ENCODE results near the gene DMRT1.

The DMRT1 gene

GRCh38 chr9:917730-918129, 76.2 kb downstream of the DMRT1 start:
- no peak for DNase-seq (ENCODE audit: insufficient read length, low spot score)
- no peak for FAIRE-seq

GRCh38 chr9:920927-921326, 79.4 kb downstream of the DMRT1 start:
- no peak for FAIRE-seq

GRCh38 chr9:922171-922570, 80.7 kb downstream of the DMRT1 start:
- FAIRE-seq = no peak
- DNase-seq (ENCODE audit: insufficient read length, low spot score) = no peak

More at GRCh38 chr9:920927-921326, 79.4 kb downstream of the DMRT1 start:
- no peak for DNase-seq (ENCODE audit: insufficient read length, low spot score)

GRCh38 chr9:922731-923130, 81.2 kb downstream of the DMRT1 start:
- FAIRE-seq = no peak
- DNase-seq (ENCODE audit: insufficient read length, low spot score) = no peak

GRCh38 chr9:926976-927375, 85.5 kb downstream of the DMRT1 start:
- DNase-seq (ENCODE audit: insufficient read length, low spot score) (no peak), FAIRE-seq (no peak)

- no peak for FAIRE-seq
- peak; percentile 33 for DNase-seq (ENCODE audit: insufficient read length, low spot score)
Observed at GRCh38 chr9:928363-929042, 87.0 kb downstream of the DMRT1 start.

GRCh38 chr9:929719-930118, 88.2 kb downstream of the DMRT1 start:
- DNase-seq (ENCODE audit: insufficient read length, low spot score) = no peak
- FAIRE-seq = no peak

GRCh38 chr9:933356-933755, 91.9 kb downstream of the DMRT1 start:
- FAIRE-seq = no peak

GRCh38 chr9:935348-935965, 94.0 kb downstream of the DMRT1 start:
- DNase-seq (ENCODE audit: insufficient read length, low spot score) (no peak), FAIRE-seq (no peak)

More at GRCh38 chr9:933356-933755, 91.9 kb downstream of the DMRT1 start:
- DNase-seq (ENCODE audit: insufficient read length, low spot score) = no peak

- no peak for DNase-seq (ENCODE audit: insufficient read length, low spot score)
- FAIRE-seq = no peak
Observed at GRCh38 chr9:942805-943580, 101.5 kb downstream of the DMRT1 start.

- DNase-seq (ENCODE audit: insufficient read length, low spot score) = no peak
- FAIRE-seq = no peak
Observed at GRCh38 chr9:947985-948384, 106.5 kb downstream of the DMRT1 start.

- DNase-seq (ENCODE audit: insufficient read length, low spot score) (no peak), FAIRE-seq (no peak)
Observed at GRCh38 chr9:948497-948896, 107.0 kb downstream of the DMRT1 start.

- DNase-seq (ENCODE audit: insufficient read length, low spot score) (no peak), FAIRE-seq (no peak)
Observed at GRCh38 chr9:950139-950538, 108.6 kb downstream of the DMRT1 start.

GRCh38 chr9:952546-952945, 111.0 kb downstream of the DMRT1 start:
- FAIRE-seq (no peak), DNase-seq (ENCODE audit: insufficient read length, low spot score) (no peak)

GRCh38 chr9:959105-959504, 117.6 kb downstream of the DMRT1 start:
- no peak for DNase-seq (ENCODE audit: insufficient read length, low spot score)
- FAIRE-seq = no peak

- no peak for FAIRE-seq
Observed at GRCh38 chr9:959914-960313, 118.4 kb downstream of the DMRT1 start.

GRCh38 chr9:962023-962422, 120.5 kb downstream of the DMRT1 start:
- no peak for FAIRE-seq
- no peak for DNase-seq (ENCODE audit: insufficient read length, low spot score)

More at GRCh38 chr9:959914-960313, 118.4 kb downstream of the DMRT1 start:
- DNase-seq (ENCODE audit: insufficient read length, low spot score) = no peak

- DNase-seq (ENCODE audit: insufficient read length, low spot score) (no peak), FAIRE-seq (no peak)
Observed at GRCh38 chr9:965497-965896, 124.0 kb downstream of the DMRT1 start.

GRCh38 chr9:966870-967269, 125.4 kb downstream of the DMRT1 start:
- no peak for DNase-seq (ENCODE audit: insufficient read length, low spot score)
- FAIRE-seq = no peak

- DNase-seq (ENCODE audit: insufficient read length, low spot score) = no peak
Observed at GRCh38 chr9:967436-967835, 125.9 kb downstream of the DMRT1 start.

GRCh38 chr9:967903-968641, 126.6 kb downstream of the DMRT1 start:
- FAIRE-seq (no peak), DNase-seq (ENCODE audit: insufficient read length, low spot score) (no peak)

More at GRCh38 chr9:967436-967835, 125.9 kb downstream of the DMRT1 start:
- FAIRE-seq = no peak

Measured in GM19239 (cell line).